HUDEP-2 (cell line): ENCODE measurements around the gene MAGEA9B.
"Not testable (repeated sequence)": the region's sequence is repeated elsewhere in the genome, so short reads cannot be mapped to it uniquely, and the experiment has no call there.

Source experiments
- DNase-seq, 76 experiments: peaks; one replicate each; lab custom pipeline; 2025; ENCODE audit not compliant: unreplicated experiment in 76 of 76; lab: John Stamatoyannopoulos, UW

The MAGEA9B gene

DNA sequence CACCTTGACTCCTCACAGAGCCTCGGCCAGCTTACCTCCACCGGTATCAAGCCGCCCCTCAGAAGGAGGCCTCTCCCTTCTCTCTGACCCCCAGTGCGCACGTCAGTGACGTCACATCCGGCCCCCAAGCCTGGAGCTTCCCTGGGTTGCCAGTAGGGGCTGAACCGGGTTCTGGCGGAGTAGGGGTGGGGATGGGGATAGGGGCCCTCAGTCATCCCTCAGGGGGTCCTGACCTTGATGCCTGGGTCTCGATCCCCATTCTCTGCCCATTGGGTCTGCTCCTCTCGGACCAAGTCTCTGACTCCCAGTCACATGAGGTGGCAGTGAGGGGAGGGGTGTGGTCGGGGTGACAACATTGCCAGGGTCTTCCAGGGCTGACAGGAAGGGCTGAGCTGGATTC, at the start of gene MAGEA9B:
Gene MAGEA9B, minus strand, starts transcription at position 101 of the 400 bp plus-strand sequence. CDS start 4,280 bp downstream, outside the sequence.
- not testable (repeated sequence) for DNase-seq

DNA sequence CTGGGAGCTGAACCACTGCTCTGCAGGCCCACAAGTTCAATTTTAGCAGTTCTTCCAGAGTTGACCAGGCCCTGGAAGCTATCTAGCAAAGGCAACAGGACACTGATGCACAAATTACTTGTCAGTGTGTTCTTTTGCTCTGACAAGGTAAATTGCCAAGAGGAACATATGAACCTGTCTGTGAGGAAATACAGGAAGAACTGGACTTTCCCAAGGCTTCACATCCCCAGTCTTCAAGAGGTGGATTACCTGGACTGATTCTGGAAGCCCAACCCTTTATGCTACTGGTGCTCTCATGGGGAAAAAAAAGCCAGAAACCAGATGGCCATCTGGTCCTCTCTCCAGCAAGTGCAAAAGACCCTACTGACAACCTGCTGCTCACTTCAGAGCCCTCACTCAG, 46.3 kb upstream of the MAGEA9B start:
- DNase-seq, result no peak

- DNase-seq, result peak in 49 of 76 experiments; percentile 0 to 46 (median 16)
Observed at GRCh38 chrX:149631234-149632165, 44.2 kb upstream of the MAGEA9B start, which contains the start of gene TMEM185A. Gene TMEM185A (minus strand): TSS chrX:149631792. CDS start chrX:149631580, 212 bp downstream.

DNA sequence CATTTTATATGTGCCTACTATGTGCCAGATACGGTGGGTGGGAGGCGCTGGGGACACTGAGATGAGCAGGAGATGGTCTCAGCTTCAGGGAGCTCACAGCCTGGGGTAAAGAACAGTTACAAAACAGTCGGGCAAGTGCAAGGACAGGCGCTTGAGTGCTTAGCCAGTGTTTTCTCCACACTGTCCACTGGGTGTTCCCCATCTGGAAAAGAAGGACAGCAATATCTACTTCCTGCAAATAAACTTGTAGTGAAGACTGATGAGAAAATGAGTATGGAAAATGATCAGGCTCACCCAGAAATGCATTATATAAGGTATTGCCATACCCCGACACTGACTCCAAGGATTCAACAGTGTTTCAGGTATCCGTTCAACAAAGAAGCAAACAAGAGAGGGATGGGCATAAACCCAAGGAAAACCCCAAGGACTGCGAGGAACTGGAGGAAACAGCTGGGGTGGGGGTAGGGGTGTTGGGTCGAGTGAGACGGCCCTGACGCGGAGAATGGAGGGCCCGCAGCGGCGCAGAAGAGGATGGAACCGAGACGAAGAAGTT, 43.5 kb upstream of the MAGEA9B start:
- no peak for DNase-seq

DNA sequence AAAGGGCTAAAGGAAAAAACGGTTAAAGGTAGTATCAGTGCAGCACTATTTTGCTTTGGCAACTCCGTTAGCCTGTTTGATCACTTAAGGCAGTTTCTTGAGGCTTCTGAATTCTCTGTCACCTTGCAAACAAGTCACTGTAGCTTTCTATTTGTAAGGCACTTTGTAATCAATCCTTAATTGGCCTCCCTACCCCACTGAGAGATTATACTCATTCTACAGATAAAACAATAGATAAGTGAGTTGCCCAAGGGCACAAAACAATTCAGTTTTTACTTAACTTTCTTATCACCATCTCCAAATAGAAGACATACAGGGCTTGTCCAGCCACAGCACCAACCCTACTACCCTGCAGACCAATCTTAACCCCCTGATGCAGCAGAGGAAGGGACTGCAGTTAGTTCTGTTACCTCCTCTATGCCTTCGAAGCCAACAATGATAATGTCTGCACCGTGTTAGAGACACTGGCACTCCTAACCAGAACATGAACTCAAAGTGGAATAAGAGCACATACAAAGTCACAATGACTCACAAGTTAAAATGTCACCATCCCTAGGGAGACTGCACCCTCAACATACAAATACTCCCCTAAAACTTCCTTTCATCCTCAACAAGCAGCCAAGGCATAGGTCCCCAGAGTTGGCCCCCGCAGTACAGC, 42.6 kb upstream of the MAGEA9B start:
- DNase-seq, result no peak

GRCh38 chrX:149628768-149629167, 41.5 kb upstream of the MAGEA9B start:
- DNase-seq, result no peak

DNA sequence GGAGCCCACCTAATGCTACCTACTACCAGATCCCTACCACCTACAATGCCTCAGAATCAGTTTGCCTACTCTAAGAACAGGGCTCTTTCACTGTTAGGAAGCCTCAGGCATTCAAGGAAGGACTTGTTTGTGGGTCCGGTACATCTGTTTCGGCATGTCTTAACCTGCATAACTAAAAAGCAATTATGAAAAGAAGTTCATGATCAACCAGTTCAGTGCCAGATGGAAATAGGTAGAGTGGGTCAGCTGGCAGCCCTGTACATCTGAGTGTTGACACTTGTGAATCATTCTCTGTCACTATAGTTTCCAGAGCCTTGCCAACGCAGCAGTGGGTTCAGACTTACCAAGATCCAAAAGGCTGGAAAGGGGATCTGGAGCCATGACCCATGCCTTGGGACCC, 41.0 kb upstream of the MAGEA9B start:
- no peak for DNase-seq

- not testable (repeated sequence) for DNase-seq
Observed at GRCh38 chrX:149626829-149627228, 39.6 kb upstream of the MAGEA9B start.

GRCh38 chrX:149619662-149620061, 32.4 kb upstream of the MAGEA9B start:
- not testable (repeated sequence) for DNase-seq

DNA sequence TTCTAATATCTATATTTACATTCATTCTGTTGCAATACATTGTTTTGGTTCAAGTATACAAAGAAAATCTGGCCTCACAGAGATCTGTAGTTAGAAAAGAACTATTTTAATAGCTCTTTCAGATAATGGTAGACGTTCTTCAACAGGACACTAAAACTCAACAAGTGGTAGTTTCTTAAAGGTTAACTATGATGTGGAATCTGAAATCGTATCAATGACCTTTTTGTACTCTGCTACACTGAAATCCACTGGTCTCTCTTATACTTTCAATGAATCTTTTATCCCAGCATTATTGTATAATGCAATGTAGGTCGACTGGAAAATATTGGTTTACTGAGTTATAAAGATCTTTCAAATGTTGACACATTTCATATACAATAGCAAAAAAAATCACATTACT, 31.6 kb upstream of the MAGEA9B start:
- DNase-seq, result no peak

GRCh38 chrX:149611623-149612175, 24.4 kb upstream of the MAGEA9B start:
- DNase-seq, result no peak

- DNase-seq, result no peak
Observed at GRCh38 chrX:149610511-149610910, 23.3 kb upstream of the MAGEA9B start.

DNA sequence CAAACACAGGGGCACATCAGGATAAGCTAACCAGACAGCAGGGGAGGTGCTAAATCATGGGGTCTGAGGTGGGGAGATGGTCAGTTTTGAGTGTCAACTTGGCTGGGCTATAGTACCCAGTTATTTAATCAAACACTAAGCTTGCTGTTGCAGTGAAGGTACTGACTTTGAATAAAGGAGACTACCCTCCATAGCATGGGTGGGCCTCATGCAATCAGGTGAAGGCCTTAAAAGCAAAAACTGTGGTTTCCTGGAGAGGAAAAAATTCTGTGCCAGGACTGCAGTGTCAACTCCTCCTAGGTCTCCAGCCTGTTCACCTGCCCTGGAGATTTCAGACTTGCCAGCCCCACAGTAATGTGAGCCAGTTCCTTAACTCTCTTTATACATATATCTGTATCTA, 20.4 kb upstream of the MAGEA9B start:
- no peak for DNase-seq

DNA sequence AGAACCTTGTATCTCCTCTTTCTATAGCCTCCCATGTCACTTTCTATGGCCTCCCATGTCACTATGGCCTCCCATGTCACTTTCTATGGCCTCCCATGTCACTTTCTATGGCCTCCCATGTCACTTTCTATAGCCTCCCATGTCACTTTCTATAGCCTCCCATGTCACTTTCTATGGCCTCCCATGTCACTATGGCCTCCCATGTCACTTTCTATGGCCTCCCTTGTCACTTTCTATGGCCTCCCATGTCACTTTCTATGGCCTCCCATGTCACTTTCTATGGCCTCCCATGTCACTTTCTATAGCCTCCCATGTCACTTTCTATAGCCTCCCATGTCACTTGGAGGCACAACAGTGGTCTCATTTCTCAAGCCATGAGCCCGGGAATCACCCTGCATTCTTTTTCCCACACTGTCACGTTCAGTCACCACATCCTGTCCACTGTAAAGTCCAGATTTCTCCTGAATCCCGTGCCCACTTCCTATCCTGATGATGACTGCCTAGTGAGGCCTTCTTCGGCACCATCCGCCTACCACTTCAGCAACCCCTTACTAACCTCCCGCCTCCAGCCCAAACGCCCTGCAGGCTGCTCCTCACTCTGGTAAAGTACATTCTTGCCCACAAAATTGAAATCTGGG, 18.1 kb upstream of the MAGEA9B start:
- not testable (repeated sequence) for DNase-seq

- not testable (repeated sequence) for DNase-seq
Observed at GRCh38 chrX:149598603-149599002, 11.3 kb upstream of the MAGEA9B start.

DNA sequence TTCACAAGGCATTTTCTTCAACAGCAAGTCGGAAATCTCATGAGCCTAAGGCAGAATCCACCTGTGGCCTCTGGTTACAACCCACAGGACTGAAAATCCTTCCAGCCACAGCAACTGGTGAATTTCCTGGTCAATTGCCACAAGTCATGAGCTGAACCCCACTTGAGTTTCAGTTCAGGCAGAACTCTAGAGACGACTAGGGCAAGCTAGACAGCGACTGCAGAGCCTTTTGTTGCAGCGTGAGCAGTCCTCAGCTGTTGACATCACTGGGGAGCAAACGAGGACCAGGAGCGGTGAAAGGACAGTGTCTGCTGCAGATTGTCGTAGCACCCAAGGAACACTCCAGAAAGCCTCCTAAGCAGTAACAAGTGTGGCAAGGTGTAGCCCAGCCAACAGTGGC, 8.7 kb upstream of the MAGEA9B start:
- DNase-seq, result not testable (repeated sequence)

GRCh38 chrX:149595214-149595613, 8.0 kb upstream of the MAGEA9B start, which contains the start of gene HSFX2:
Gene HSFX2 (minus strand): TSS chrX:149595314. CDS start chrX:149594700, 614 bp downstream.
- DNase-seq, result not testable (repeated sequence)

DNA sequence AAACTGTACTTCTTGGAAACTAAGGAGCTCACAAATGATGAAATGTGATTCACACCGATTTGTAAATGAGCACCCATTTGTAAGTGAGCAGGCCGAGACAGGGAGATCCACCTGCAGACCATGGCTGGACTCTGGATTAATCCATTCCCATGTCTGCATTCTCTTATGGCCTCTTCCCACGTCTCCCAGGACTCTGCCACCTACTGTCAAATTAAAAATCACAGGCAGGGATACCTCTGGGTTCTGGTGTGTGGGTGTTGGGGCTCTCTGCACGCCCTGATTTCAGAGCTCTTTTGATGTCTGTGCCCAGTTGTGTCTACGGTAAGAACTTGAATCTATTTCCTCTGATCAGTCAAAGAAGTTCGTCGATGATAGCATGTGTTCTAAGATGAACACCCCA, 3.7 kb upstream of the MAGEA9B start:
- not testable (repeated sequence) for DNase-seq

GRCh38 chrX:149585631-149586030, 1.6 kb downstream of the MAGEA9B start:
- DNase-seq, result not testable (repeated sequence)

- not testable (repeated sequence) for DNase-seq
Observed at GRCh38 chrX:149573456-149573855, 13.8 kb downstream of the MAGEA9B start.
